PC-9 (cell line): ENCODE results near the gene EFNA2.

Experiments used
- EZH2 ChIP-seq: fragments of 200-600 bp; sonication (generic); IDR thresholded peaks from 2 replicates; pipeline ENCODE4 v1.8.0; 2017; ENCODE audit warnings: antibody characterized with exemption, low read depth
- TF ChIP-seq, protein P1 (sequence below): fragments of 200-600 bp; sonication (generic); conservative IDR thresholded peaks from 2 replicates; pipeline ENCODE4 v1.6.1; 2017; ENCODE audit warnings: mixed run types, antibody characterized with exemption, mild to moderate bottlenecking, moderate library complexity

DNA sequence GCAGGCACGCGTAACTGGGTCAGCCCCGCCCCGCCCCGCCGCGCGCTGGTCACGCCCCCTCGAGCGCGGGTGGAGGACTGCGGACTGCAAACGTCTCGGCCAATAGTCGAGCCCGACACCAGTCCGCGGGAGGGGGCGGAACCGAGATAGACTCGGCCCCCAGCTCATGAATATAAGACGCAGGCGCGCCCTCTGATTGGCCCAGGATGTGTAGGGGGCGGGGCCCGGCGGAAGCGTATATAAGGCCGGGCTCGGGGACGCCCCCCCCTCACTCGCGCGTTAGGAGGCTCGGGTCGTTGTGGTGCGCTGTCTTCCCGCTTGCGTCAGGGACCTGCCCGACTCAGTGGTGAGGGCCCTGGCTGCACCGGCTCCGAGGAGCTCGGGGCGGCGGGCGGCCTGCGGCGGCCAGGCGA, 16.6 kb upstream of the EFNA2 start, which contains the start of gene CIRBP:
- TF ChIP-seq, protein P1, sequence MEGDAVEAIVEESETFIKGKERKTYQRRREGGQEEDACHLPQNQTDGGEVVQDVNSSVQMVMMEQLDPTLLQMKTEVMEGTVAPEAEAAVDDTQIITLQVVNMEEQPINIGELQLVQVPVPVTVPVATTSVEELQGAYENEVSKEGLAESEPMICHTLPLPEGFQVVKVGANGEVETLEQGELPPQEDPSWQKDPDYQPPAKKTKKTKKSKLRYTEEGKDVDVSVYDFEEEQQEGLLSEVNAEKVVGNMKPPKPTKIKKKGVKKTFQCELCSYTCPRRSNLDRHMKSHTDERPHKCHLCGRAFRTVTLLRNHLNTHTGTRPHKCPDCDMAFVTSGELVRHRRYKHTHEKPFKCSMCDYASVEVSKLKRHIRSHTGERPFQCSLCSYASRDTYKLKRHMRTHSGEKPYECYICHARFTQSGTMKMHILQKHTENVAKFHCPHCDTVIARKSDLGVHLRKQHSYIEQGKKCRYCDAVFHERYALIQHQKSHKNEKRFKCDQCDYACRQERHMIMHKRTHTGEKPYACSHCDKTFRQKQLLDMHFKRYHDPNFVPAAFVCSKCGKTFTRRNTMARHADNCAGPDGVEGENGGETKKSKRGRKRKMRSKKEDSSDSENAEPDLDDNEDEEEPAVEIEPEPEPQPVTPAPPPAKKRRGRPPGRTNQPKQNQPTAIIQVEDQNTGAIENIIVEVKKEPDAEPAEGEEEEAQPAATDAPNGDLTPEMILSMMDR = no peak
- no peak for TF ChIP-seq EZH2
